K562 (cell line): ENCODE results near the gene WDCP. TPM values are rescaled to one million over a fixed set of nuclear protein-coding genes. Genes with fewer than 3 reads are reported as not detected.

Source experiments
- E2F4 ChIP-seq: sonication (generic); formaldehyde crosslinking; IDR thresholded peaks from 2 replicates; pipeline ENCODE4 v1.8.0; 2022; ENCODE audit warnings: mild to moderate bottlenecking, low read depth, missing genetic modification reagents
- ELF2 ChIP-seq: fragments of 250-450 bp; sonication (Bioruptor Pico); IDR thresholded peaks from 2 replicates; pipeline ENCODE4 v1.5.0; 2021; ENCODE audit warnings: mild to moderate bottlenecking
- ESRRA ChIP-seq: fragments of 450-650 bp; IDR thresholded peaks from 2 replicates; pipeline ENCODE4 v1.6.1; 2014; ENCODE audit warnings: low read depth, mild to moderate bottlenecking, moderate library complexity, borderline replicate concordance
- L3MBTL2 ChIP-seq: fragments of 450-650 bp; IDR thresholded peaks from 2 replicates; pipeline ENCODE4 v1.6.1; 2016; ENCODE audit warnings: mild to moderate bottlenecking, moderate library complexity
- MXD1 ChIP-seq: fragments of 250-450 bp; sonication (Bioruptor Pico); IDR thresholded peaks from 2 replicates; pipeline ENCODE4 v1.8.0; 2021; ENCODE audit warnings: borderline replicate concordance, mild to moderate bottlenecking, moderate library complexity; ENCODE audit not compliant: poor library complexity, severe bottlenecking
- NRF1 ChIP-seq, 2 experiments: fragments of 450-650 bp; IDR thresholded peaks in 1 of 2; conservative IDR thresholded peaks in 1 of 2; 2 replicates each; pipeline ENCODE4 v1.6.1; 2014; ENCODE audit warnings: mild to moderate bottlenecking in 2 of 2
- SNAPC5 ChIP-seq: fragments of 250-450 bp; sonication (Bioruptor Pico); IDR thresholded peaks from 2 replicates; pipeline ENCODE4 v1.8.0; 2021; ENCODE audit warnings: moderate library complexity, mild to moderate bottlenecking, inconsistent platforms
- TCF3 ChIP-seq: sonication (generic); formaldehyde crosslinking; IDR thresholded peaks from 2 replicates; pipeline ENCODE4 v1.4.0; 2020; ENCODE audit warnings: mild to moderate bottlenecking, missing genetic modification reagents
- TGIF2 ChIP-seq: sonication (generic); formaldehyde crosslinking; IDR thresholded peaks from 2 replicates; pipeline ENCODE4 v1.8.1; 2022; ENCODE audit warnings: mild to moderate bottlenecking, missing genetic modification reagents, moderate library complexity
- VEZF1 ChIP-seq: fragments of 200-800 bp; sonication (Bioruptor generic); IDR thresholded peaks from 2 replicates; pipeline ENCODE4 v1.6.1; 2017; ENCODE audit warnings: missing genetic modification characterization, missing compliant biosample characterization
- ZNF324 ChIP-seq: fragments of 250-450 bp; sonication (Bioruptor Pico); IDR thresholded peaks from 2 replicates; pipeline ENCODE4 v1.4.0; 2020; ENCODE audit warnings: mild to moderate bottlenecking
- ZNF592 ChIP-seq: fragments of 450-650 bp; IDR thresholded peaks from 2 replicates; pipeline ENCODE4 v1.6.1; 2017; ENCODE audit warnings: antibody characterized with exemption, mild to moderate bottlenecking
- polyA plus RNA-seq, 8 experiments: library from polyadenylated mRNA; depleted of rRNA in 4 of 8; stranded (reverse) in 5 of 8; unstranded in 3 of 8; fragments of >200 nt; fragmentation: Nextera tagmentation in 2 of 8; fragmentation: Illumina TruSeq in 1 of 8; extraction: Ambion mirVana in 2 of 8; extraction: Trizol in 1 of 8; gene quantifications; 2 replicates each; pipeline versions ENCODE4 v1.2.1 to v1.2.3, GENCODE V29; 2011 to 2014; ENCODE audit warnings: inconsistent platforms in 1 of 8, missing spikeins in 1 of 8
- total RNA-seq, 7 experiments: library from RNA; depleted of rRNA in 6 of 7; stranded (reverse); fragments of >200 nt in 6 of 7; fragmentation: Illumina TruSeq in 2 of 7; extraction: Trizol in 2 of 7; gene quantifications; 2 replicates each; pipeline versions ENCODE4 v1.2.1 to v1.2.3, GENCODE V29; 2011 to 2021; ENCODE audit warnings: low replicate concordance in 1 of 7
- TF ChIP-seq, protein P1 (sequence below): IDR thresholded peaks from 3 replicates; pipeline ENCODE4 v1.6.1; 2011; ENCODE audit warnings: borderline replicate concordance, mild to moderate bottlenecking; ENCODE audit not compliant: insufficient read length, insufficient read depth
- TF ChIP-seq, protein P2 (sequence below): fragments of 450-650 bp; IDR thresholded peaks from 2 replicates; pipeline ENCODE4 v1.6.1; 2016; ENCODE audit warnings: borderline replicate concordance

WDCP gene
- total and polyA plus RNA-seq, 9 of the 15 experiments (the other 6 are each of a cell fraction or from before 2014, with no cell fraction given) = 10.1 to 41.4 (median 21.8) TPM

DNA sequence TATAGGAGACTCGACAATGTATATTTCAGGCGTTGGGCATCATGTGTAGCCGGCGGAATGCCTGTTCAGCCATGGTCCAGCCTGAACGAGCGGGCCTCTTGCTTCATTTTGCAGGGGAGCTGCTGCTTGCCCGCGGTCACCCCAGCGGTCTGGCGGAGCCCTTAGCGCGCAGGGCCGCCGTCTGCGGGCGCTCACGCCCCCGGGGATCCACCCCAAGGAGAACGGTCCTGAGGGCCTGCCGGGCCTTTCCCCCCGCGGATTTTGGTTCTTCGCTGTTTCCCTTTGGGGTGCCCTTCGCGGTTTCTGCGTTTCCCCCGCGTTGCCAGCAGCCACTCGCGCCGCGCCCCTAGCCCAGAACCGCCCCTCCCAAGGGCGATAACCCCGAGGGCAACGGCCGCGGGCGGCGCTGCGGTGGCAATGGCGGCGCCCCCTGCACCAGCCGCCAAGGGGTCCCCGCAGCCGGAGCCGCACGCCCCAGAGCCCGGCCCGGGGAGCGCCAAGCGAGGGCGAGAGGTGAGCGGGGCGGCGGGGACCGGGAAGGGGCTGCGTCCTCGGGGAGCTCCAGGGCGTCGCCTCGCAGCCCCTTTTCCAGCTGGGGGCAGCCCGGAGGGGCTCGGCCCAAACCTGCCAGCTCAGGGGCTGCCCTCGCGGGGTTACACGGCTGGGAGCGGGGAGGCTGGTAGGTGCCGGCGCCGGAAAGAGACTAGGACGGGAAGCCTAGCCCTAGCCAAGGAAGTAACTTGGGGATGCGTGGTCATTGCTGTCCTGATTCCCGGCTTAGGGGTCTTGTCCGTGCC lies 37.3 kb downstream of the WDCP start, which contains the start of gene MFSD2B (continued):
- TF ChIP-seq E2F4 (CRISPR knock-in tag) = no peak
- peak; percentile 91 for TF ChIP-seq L3MBTL2
- TF ChIP-seq, protein P1, sequence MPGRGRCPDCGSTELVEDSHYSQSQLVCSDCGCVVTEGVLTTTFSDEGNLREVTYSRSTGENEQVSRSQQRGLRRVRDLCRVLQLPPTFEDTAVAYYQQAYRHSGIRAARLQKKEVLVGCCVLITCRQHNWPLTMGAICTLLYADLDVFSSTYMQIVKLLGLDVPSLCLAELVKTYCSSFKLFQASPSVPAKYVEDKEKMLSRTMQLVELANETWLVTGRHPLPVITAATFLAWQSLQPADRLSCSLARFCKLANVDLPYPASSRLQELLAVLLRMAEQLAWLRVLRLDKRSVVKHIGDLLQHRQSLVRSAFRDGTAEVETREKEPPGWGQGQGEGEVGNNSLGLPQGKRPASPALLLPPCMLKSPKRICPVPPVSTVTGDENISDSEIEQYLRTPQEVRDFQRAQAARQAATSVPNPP = no peak
- TF ChIP-seq VEZF1 (CRISPR knock-in tag) = peak; percentile 79
- TF ChIP-seq ESRRA = peak; percentile 23; the same call in 1 of the 2 replicates
- TF ChIP-seq TGIF2 = peak; percentile 82; the same call in 1 of the 2 replicates
- no peak for TF ChIP-seq ZNF324
- peak; percentile 89 for TF ChIP-seq ZNF592
- TF ChIP-seq ELF2 (CRISPR knock-in tag) = 0 out of 2 replicates have a peak, but pooled peaks have one; percentile 26
- TF ChIP-seq SNAPC5 (CRISPR knock-in tag) = no peak
- 0 out of 4 replicates have a peak, but pooled peaks of 1 of the 2 experiments have one; percentile 13 for TF ChIP-seq NRF1 (conservative IDR thresholded peaks at IDR 0.05 in 1 of 2, IDR thresholded peaks at IDR 0.05 in 1 of 2)
- TF ChIP-seq MXD1 (CRISPR knock-in tag) = no peak
- TF ChIP-seq TCF3 = peak; percentile 24; the same call in 1 of the 2 replicates
- TF ChIP-seq, protein P2, sequence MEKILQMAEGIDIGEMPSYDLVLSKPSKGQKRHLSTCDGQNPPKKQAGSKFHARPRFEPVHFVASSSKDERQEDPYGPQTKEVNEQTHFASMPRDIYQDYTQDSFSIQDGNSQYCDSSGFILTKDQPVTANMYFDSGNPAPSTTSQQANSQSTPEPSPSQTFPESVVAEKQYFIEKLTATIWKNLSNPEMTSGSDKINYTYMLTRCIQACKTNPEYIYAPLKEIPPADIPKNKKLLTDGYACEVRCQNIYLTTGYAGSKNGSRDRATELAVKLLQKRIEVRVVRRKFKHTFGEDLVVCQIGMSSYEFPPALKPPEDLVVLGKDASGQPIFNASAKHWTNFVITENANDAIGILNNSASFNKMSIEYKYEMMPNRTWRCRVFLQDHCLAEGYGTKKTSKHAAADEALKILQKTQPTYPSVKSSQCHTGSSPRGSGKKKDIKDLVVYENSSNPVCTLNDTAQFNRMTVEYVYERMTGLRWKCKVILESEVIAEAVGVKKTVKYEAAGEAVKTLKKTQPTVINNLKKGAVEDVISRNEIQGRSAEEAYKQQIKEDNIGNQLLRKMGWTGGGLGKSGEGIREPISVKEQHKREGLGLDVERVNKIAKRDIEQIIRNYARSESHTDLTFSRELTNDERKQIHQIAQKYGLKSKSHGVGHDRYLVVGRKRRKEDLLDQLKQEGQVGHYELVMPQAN = no peak
